ENCODE data around the gene PEX13. TPM values are rescaled to one million over a fixed set of nuclear protein-coding genes. Genes with fewer than 3 reads are reported as not detected.

The PEX13 gene
- total RNA-seq, 2 experiments from 2014 or later, result 15.5 to 16.8 TPM

DNA sequence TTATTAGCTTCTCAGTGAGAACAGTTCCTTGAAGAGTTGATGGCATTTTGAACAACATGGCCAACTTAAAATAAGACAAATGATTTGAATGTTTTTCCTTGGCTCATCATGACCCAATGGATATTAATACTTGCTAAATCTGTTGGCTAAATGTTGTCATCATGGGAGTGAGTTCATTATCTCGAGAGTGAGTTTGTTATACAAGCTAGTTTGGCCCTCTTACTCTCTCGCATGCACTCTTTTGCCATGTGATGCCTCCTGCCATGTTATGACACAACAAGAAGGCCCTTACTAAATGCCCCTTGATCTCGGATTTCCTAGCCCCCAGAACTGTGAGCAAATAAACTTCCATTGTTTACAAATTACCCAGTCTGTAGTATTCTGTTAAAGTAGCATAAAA, 25.3 kb downstream of the PEX13 start:
- Mint-ChIP-seq H3K4me1 (ENCODE audit: low read depth) (peaks cover 13% of the 10 kb centered on the region), H3K27me3 (no peaks in the 10 kb centered on the region), H3K36me3 (ENCODE audit: low read depth) (peaks cover 11% of the 10 kb centered on the region), H3K4me3 (no peak overlapping the region), H3K27ac (no peak overlapping the region), H3K9me3 (no peaks in the 10 kb centered on the region)
- TF ChIP-seq, protein P1, sequence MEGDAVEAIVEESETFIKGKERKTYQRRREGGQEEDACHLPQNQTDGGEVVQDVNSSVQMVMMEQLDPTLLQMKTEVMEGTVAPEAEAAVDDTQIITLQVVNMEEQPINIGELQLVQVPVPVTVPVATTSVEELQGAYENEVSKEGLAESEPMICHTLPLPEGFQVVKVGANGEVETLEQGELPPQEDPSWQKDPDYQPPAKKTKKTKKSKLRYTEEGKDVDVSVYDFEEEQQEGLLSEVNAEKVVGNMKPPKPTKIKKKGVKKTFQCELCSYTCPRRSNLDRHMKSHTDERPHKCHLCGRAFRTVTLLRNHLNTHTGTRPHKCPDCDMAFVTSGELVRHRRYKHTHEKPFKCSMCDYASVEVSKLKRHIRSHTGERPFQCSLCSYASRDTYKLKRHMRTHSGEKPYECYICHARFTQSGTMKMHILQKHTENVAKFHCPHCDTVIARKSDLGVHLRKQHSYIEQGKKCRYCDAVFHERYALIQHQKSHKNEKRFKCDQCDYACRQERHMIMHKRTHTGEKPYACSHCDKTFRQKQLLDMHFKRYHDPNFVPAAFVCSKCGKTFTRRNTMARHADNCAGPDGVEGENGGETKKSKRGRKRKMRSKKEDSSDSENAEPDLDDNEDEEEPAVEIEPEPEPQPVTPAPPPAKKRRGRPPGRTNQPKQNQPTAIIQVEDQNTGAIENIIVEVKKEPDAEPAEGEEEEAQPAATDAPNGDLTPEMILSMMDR (IDR thresholded peaks at IDR 0.05), result no peak
- ATAC-seq (no peak), DNase-seq (no peak)
- intact Hi-C loops (cut with micrococcal nuclease), result no loop called here
- CTCF ChIA-PET, result interaction anchor here (1.5 to 1.6 kb wide), 2 partner anchors 13 to 44 kb away, joined by 4 read pairs; no protein-coding TSS in a partner anchor
- POLR2A ChIA-PET, result no interaction called here

- DNase-seq (no peak), ATAC-seq (no peak)
- CTCF ChIA-PET, result no interaction called here
- Mint-ChIP-seq H3K27me3 (no peaks in the 10 kb centered on the region), H3K4me1 (ENCODE audit: low read depth) (peaks cover 13% of the 10 kb centered on the region), H3K36me3 (ENCODE audit: low read depth) (peaks cover 13% of the 10 kb centered on the region), H3K4me3 (no peak overlapping the region), H3K27ac (peak overlapping the region; percentile 6), H3K9me3 (no peaks in the 10 kb centered on the region)
- TF ChIP-seq, protein P1 (IDR thresholded peaks at IDR 0.05), result no peak
- POLR2A ChIA-PET, result no interaction called here
- intact Hi-C loops (cut with micrococcal nuclease), result no loop called here
Observed at GRCh38 chr2:61044636-61045035, 27.1 kb downstream of the PEX13 start.

- Mint-ChIP-seq H3K9me3 (no peaks in the 10 kb centered on the region), H3K27me3 (no peaks in the 10 kb centered on the region), H3K36me3 (ENCODE audit: low read depth) (peaks cover 13% of the 10 kb centered on the region)
Observed at GRCh38 chr2:61045226-61045625, 27.7 kb downstream of the PEX13 start.

GRCh38 chr2:61045999-61046398, 28.5 kb downstream of the PEX13 start:
- no peaks in the 10 kb centered on the region for H3K27me3 Mint-ChIP-seq
- H3K36me3 Mint-ChIP-seq (ENCODE audit: low read depth), result peaks cover 13% of the 10 kb centered on the region
- POLR2A ChIA-PET, result no interaction called here
- CTCF ChIA-PET, result no interaction called here
- no peak overlapping the region for H3K27ac Mint-ChIP-seq
- H3K4me3 Mint-ChIP-seq, result no peak overlapping the region
- no peak for DNase-seq
- H3K4me1 Mint-ChIP-seq (ENCODE audit: low read depth), result peaks cover 13% of the 10 kb centered on the region
- no peak for ATAC-seq
- TF ChIP-seq, protein P1 (IDR thresholded peaks at IDR 0.05), result no peak
- H3K9me3 Mint-ChIP-seq, result no peaks in the 10 kb centered on the region
- intact Hi-C loops (cut with micrococcal nuclease), result no loop called here

More at GRCh38 chr2:61045226-61045625, 27.7 kb downstream of the PEX13 start:
- POLR2A ChIA-PET, result no interaction called here
- H3K4me3 Mint-ChIP-seq, result no peak overlapping the region
- no peak for ATAC-seq
- H3K27ac Mint-ChIP-seq, result no peak overlapping the region
- CTCF ChIA-PET, result no interaction called here
- TF ChIP-seq, protein P1 (IDR thresholded peaks at IDR 0.05), result no peak
- no peak for DNase-seq
- intact Hi-C loops (cut with micrococcal nuclease), result no loop called here
- peaks cover 13% of the 10 kb centered on the region for H3K4me1 Mint-ChIP-seq (ENCODE audit: low read depth)

- H3K27me3 Mint-ChIP-seq, result no peaks in the 10 kb centered on the region
- DNase-seq (no peak), ATAC-seq (no peak)
- H3K27ac Mint-ChIP-seq, result no peak overlapping the region
- H3K36me3 Mint-ChIP-seq (ENCODE audit: low read depth), result peaks cover 9% of the 10 kb centered on the region
- CTCF ChIA-PET, result interaction anchor here (1.5 kb wide), 1 partner anchor 348 kb away, joined by 3 read pairs; no protein-coding TSS in a partner anchor
- TF ChIP-seq, protein P1 (IDR thresholded peaks at IDR 0.05), result no peak
- intact Hi-C loops (cut with micrococcal nuclease), result no loop called here
- H3K4me1 Mint-ChIP-seq (ENCODE audit: low read depth), result no peaks in the 10 kb centered on the region
- H3K4me3 Mint-ChIP-seq, result no peak overlapping the region
- POLR2A ChIA-PET, result no interaction called here
- no peaks in the 10 kb centered on the region for H3K9me3 Mint-ChIP-seq
Observed at GRCh38 chr2:61055557-61055956, 38.0 kb downstream of the PEX13 start.
